GM18873 (cell line): ENCODE results near the gene STK35.

Source experiments
- ATAC-seq: cut with Tn5 transposase; IDR thresholded peaks from one replicate; pipeline ENCODE4 v1.9.1; 2021; ENCODE audit warnings: mild to moderate bottlenecking, moderate library complexity, moderate number of reproducible peaks; ENCODE audit not compliant: unreplicated experiment, low FRiP score

STK35 gene

DNA sequence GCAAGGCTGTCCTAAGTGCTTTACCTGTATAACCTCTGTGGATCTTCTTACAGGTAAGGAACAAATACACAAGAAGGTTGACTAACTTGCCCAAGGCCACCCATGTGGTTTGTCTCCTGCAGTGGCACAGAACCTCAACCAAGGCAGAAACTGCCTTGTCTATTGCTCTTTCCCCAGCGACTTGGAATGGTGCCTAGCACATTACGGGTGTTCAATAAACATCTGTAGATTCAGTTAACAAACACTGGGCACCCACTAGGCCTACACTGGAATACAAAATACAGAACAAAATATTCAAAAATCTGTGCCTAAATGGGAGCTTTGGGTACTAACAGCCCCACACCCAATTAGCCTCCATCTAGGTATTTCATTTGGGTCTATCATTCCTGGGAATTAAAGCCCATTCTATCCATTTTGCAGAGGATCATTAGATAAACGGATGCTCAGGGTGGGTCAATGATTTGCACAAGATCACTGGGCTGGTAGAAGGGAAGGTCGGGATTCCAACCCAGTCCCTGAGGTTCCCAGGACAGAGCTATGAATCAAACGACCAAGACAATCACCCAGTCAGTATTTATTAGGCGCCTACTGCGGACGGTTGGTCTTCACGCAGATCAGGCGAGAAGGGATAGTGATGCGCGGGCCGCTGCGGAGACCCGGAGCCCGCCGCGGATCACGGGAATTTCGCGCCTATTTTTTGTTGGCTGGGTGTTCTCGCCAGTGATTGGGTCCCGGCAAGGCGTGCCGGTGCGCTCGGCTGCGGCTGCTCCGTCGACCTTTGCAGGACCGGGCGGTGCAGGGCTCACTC lies at the start of gene STK35:
TSS of gene STK35 (plus strand) at position 771 of the 808 bp plus-strand sequence. CDS start 55 bp downstream, outside the sequence.
- ATAC-seq: peak; percentile 53

GRCh38 chr20:2051946-2052345 lies 49.7 kb upstream of the STK35 start:
- ATAC-seq: no peak

DNA sequence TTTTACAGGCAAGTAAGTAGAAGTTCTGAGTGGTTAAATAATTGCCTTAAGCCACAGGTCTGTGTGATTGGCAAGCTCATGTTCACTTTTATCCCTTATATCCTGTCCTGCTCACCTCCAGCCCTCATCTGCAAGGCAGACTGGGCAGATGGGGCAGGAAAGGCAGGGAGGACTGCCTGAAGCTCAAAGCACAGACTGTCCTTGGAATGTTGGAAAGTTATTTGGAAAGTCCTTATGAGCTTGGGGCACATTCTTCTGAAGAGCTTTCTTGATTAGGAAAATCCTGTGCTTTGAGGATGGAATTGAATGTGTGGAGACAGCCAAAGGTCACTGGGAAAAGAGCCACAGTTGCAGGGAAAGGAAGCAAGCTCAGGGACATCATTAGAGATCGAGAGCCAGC lies 48.9 kb upstream of the STK35 start:
- ATAC-seq: no peak

DNA sequence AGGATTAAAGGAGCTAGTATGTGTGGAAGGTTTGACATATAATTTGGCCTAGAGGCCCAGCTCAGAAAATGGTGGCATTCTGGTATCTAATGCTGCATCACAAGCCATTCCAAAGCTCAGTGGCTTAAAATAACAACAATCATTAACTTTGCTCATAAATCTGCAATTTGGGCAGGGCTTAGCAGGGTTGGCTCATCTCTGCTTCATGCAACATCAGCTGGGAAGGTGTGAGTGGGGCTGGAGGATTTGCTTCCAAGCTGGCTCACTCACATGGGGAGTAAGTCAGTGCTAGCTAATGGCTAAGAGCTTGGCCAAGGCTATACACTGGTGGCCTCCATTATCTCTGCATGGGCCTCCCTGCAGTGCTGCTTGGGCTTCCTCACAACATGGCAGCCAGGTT lies 48.0 kb upstream of the STK35 start:
- ATAC-seq: no peak

- ATAC-seq: no peak
These were observed 46.7 kb upstream of the STK35 start for GRCh38 chr20:2054911-2055310.

GRCh38 chr20:2059411-2059810 lies 42.2 kb upstream of the STK35 start:
- no peak for ATAC-seq

- ATAC-seq: no peak
These were observed 36.5 kb upstream of the STK35 start for GRCh38 chr20:2065099-2065498.

DNA sequence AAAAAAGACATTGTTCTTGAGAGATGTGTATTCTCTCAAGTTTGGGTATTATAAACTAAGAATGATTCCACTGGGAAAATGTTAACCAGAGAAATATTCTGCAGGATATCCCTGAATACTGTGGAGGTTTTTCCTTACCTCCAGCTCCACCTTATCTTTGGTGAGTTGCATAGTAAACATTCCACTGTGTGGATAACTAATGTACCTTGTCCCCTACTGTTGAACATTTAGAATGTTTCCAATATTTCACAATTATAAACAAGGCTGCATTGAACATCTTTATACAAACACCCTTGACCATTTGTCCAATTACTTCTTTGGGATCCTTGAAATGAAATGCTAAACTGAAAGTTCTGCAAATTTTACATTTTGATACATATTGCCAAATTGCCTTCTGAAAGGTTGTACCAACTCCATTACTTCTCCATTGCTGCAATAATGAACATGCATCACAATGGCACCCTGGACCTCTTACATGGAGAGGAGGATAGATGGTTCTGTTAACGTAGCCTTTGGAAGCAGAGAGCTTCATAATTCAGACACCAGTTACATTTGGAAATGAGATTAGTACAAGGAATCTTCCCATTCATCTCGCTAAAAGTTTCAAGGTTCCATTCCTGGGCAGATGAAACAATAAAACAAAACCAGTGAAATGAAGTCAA lies 35.0 kb upstream of the STK35 start:
- ATAC-seq: no peak

- no peak for ATAC-seq
These were observed 20.9 kb upstream of the STK35 start for GRCh38 chr20:2080532-2081224.

DNA sequence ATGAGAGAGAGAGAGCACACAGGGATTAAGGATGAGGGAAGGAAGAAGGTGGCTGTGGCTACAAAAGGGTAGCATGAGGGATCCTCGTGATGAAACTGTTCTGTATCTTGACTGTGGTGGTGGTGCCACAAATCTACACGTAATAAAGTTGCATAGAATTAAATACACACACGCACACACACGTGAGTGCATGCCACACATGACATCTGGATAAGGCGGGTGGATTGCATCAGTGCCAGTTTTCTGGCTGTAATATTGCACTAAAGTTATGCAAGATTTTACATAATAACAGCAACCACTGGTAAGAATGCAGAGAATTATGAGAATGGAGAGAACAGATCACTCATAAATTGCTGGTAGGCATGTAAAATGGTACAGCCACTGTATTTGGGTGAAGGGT lies 16.9 kb upstream of the STK35 start:
- no peak for ATAC-seq

DNA sequence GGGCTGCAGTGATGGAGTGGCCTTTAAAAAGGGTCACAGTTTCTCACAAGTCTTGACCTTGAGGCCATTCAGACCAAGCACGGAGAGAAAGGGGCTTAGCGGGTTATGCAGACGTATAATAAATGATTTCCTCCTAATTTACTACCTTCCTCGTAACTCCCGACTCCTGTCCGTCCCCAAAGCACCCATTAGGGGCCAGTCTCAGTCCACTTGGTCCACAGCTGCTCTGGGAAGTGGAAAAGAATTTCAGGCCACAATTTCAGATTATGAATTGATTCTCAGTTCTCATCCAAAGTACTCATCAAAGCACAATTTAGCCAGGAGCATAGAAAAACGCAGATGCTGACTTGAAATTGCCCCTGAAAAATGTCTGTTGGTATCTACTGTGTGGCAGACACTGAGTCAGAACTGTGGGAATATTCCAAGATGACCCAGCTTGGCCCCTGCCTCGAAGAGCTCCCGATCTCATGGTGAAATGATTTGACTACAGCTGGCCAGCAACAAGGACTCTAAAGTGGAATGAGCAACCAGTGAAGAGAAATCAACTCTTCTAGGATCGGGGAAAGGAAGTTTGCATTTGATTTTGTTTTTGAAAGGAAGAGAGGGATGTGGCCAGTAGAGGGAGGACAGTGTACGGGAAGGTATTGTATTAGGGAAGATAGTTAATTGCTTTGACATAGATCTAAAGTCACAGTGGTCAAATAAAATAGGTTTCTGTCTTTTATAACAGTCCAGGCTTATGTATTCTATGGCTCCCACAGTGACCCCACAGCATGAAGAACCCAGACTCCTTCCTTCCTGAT lies 15.2 kb upstream of the STK35 start:
- no peak for ATAC-seq

DNA sequence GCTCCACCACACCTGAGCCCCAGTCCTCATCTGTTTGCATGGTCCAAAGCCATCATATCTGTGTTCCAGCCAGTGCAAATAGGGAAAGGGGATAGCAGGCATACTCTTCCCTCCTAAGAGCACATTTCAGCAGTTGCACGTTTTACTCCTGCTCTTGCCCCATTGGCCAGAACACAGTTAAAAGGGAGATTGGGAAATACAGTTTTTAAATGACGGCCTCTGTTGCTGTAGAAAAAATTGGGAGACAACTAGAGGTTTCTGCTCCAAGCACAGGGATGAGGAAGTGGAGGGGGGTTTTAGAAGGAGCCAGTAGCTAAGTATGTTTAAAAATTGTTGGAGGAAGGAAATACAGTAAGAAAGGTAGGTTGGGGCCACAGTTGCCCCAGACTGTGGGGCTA lies 14.6 kb upstream of the STK35 start:
- no peak for ATAC-seq

DNA sequence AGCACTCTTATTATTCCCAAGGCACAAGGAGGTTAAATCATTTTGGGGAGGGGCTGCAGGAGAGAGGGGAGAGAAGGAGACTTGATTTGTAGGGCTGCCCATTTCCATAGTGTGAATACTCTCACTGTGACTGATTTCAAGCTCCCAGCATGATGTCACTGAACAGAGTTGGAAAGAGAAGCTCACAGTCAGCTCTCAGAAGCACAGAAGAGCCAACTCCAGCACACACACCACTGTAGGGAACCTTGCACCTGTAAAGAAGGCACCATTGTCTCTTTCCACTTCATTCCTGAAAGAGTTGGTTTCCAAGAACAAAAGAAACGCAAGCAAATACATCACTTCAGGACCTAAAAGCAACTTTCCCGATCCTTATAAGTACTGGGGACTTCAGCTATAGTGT lies 12.7 kb upstream of the STK35 start:
- ATAC-seq: no peak

DNA sequence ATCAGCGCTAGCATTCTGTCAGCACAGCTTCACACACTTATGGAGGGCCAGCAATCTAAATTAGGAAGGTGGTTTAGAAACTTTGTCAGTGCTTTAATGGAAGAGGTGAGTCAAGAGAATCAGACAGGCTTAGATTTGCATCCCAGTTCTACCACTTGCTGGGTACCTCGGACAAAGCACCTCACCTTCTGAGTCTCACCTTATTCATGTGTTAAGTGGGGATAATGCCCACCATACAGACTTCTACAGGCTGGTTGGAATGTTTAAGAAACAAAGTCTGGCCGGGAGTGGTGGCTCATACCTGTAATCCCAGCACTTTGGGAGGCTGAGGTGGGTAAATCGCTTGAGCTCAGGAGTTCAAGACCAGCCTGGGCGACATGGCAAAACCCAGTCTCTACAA lies 12.2 kb upstream of the STK35 start:
- no peak for ATAC-seq

- no peak for ATAC-seq
These were observed 8.4 kb upstream of the STK35 start for GRCh38 chr20:2093159-2093781.

GRCh38 chr20:2093883-2094282 lies 7.7 kb upstream of the STK35 start:
- ATAC-seq: no peak

GRCh38 chr20:2101865-2102584 lies 398 bp downstream of the STK35 start:
- peak; percentile 67 for ATAC-seq

- ATAC-seq: peak; percentile 39
These were observed 1.2 kb downstream of the STK35 start for GRCh38 chr20:2102585-2103460.
